ENCODE data around the gene CCDC169. TPM values are rescaled to one million over a fixed set of nuclear protein-coding genes. Genes with fewer than 3 reads are reported as not detected.
A peak's percentile ranks its signal among the peaks of the same experiment; 100 is the strongest.

The CCDC169 gene
- total RNA-seq, 3 donors from 2014 or later (not counting 1 experiment from before 2014, with no cell fraction given) = not detected

GRCh38 chr13:36282821-36283432, 14.7 kb downstream of the CCDC169 start:
- H3K27me3 ChIP-seq (ENCODE audit: control insufficient read depth, insufficient read depth, low read length) = no peaks in the 10 kb centered on the region
- Mint-ChIP-seq H3K9me3 (no peaks in the 10 kb centered on the region), H3K36me3 (no peaks in the 10 kb centered on the region), H3K27me3 (ENCODE audit: low read depth in 2 of 2) (peaks cover 8 to 11% of the 10 kb centered on the region in 2 donors), H3K4me1 (no peaks in the 10 kb centered on the region), H3K27ac (no peak overlapping the region), H3K4me3 (no peak overlapping the region)
- H3K4me3 ChIP-seq (ENCODE audit: low read length) = no peak overlapping the region
- DNase-seq (peak in 1 of 2 donors; percentile 36), ATAC-seq (peak in 1 of 3 donors; percentile 50)
- 95% methylated on average over 3 of the region's 6 CpGs for WGBS (ENCODE audit: insufficient coverage)
- H3K4me1 ChIP-seq (ENCODE audit: control insufficient read depth, insufficient read depth, low read length) = no peaks in the 10 kb centered on the region
- peak; percentile 81 for TF ChIP-seq CTCF (IDR thresholded peaks at IDR 0.05)
- intact Hi-C loops (cut with micrococcal nuclease) = loop anchor here (5.0 kb wide), 1 partner anchor 449 kb away; no protein-coding TSS in a partner anchor
- no peaks in the 10 kb centered on the region for H3K36me3 ChIP-seq (ENCODE audit: control insufficient read depth, insufficient read depth, low read length)
- no peak overlapping the region for H3K27ac ChIP-seq (ENCODE audit: low read length)
- no peaks in the 10 kb centered on the region for H3K9me3 ChIP-seq (ENCODE audit: control insufficient read depth, insufficient read depth, low read length)

DNA sequence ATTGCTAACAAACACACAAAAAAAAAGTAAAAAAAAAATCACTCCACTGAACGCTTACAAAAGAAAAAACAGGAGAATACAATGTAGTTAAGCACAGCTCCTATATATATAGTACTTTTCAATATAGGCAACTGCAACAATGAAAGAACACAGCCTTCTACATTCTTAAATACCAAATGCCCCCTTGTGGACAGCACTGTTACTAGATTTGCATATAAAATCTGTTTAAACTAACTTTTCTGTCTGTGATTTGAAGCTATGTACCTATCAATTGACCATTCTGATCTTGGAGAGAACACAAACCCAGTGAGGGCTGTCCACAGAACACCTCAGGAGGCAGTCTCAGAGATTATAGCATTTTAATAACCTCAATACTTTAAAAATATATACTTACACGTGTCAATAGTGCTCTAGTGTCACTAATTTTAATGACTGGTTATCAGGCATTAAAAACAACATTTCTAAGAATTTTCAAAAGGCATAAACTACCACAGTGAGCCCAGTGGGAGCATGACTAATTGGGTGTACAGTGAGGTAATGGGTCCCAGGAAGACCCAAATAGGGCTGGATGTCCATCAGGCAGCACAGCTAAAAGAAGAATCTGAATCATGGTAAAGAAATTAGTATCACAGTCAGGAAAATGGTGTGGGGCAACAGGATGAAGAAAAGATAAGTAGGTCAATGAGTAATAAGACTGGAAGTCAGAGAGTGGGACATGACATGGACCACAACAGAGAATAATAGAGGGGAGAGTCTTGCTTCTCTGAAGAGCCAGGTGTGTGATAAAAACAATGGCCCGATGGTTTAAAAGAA, 22.2 kb downstream of the CCDC169 start:
- ATAC-seq (no peak), DNase-seq (peak in 1 of 2 donors; percentile 27)
- Histone ChIP-seq H3K4me3 (ENCODE audit: low read length) (no peak overlapping the region), H3K9me3 (ENCODE audit: control insufficient read depth, insufficient read depth, low read length) (no peaks in the 10 kb centered on the region), H3K4me1 (ENCODE audit: control insufficient read depth, insufficient read depth, low read length) (no peaks in the 10 kb centered on the region), H3K27ac (ENCODE audit: low read length) (no peak overlapping the region), H3K36me3 (ENCODE audit: control insufficient read depth, insufficient read depth, low read length) (no peaks in the 10 kb centered on the region), H3K27me3 (ENCODE audit: control insufficient read depth, insufficient read depth, low read length) (no peaks in the 10 kb centered on the region)
- Mint-ChIP-seq H3K4me3 (no peak overlapping the region), H3K4me1 (no peaks in the 10 kb centered on the region), H3K9me3 (no peaks in the 10 kb centered on the region), H3K36me3 (no peaks in the 10 kb centered on the region), H3K27ac (no peak overlapping the region), H3K27me3 (ENCODE audit: low read depth in 2 of 2) (peaks cover 0 to 4% of the 10 kb centered on the region in 2 donors)
- 95% methylated on average over 3 of the region's 3 CpGs for WGBS (ENCODE audit: insufficient coverage)
- TF ChIP-seq CTCF (IDR thresholded peaks at IDR 0.05) = no peak
- intact Hi-C loops (cut with micrococcal nuclease) = no loop called here

DNA sequence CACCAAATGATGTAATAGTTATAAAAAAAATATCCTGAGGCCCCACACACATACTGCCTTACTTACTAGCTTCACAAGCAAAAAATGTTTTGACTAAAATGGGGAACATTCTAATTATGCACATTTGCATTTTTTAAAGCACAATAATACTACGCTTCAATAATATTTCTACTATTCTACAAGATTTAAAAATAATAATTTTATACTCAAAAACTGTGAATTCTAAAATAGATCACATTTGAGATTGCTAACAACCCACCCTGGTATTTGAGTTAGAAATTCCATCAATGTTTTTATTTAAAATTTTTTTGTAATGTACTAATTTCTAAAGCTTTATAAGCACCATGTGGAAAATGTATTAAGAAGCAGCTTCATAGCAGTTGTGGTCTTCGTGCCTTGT, 24.2 kb downstream of the CCDC169 start:
- Histone ChIP-seq H3K27ac (ENCODE audit: low read length) (no peak overlapping the region), H3K27me3 (ENCODE audit: control insufficient read depth, insufficient read depth, low read length) (no peaks in the 10 kb centered on the region), H3K36me3 (ENCODE audit: control insufficient read depth, insufficient read depth, low read length) (no peaks in the 10 kb centered on the region), H3K9me3 (ENCODE audit: control insufficient read depth, insufficient read depth, low read length) (no peaks in the 10 kb centered on the region), H3K4me1 (ENCODE audit: control insufficient read depth, insufficient read depth, low read length) (no peaks in the 10 kb centered on the region), H3K4me3 (ENCODE audit: low read length) (no peak overlapping the region)
- ATAC-seq (no peak), DNase-seq (no peak)
- intact Hi-C loops (cut with micrococcal nuclease) = no loop called here
- no peaks in the 10 kb centered on the region for H3K27me3 Mint-ChIP-seq (ENCODE audit: low read depth in 2 of 2)
- no peaks in the 10 kb centered on the region for H3K36me3 Mint-ChIP-seq
- no peak overlapping the region for H3K4me3 Mint-ChIP-seq
- H3K27ac Mint-ChIP-seq = no peak overlapping the region
- H3K4me1 Mint-ChIP-seq = no peaks in the 10 kb centered on the region
- WGBS (ENCODE audit: insufficient coverage) = 69% methylated on average over 1 of the region's 2 CpGs
- H3K9me3 Mint-ChIP-seq = no peaks in the 10 kb centered on the region
- no peak for TF ChIP-seq CTCF (IDR thresholded peaks at IDR 0.05)
